Heart left ventricle (tissue), 16 donors: ENCODE measurements around the gene THSD4. TPM values are rescaled to one million over a fixed set of nuclear protein-coding genes. Genes with fewer than 3 reads are reported as not detected.

Experiments
- ATAC-seq, 4 donors: fragments of 200-7000 bp; cut with Tn5 transposase; one replicate each; pipeline ENCODE4 v1.9.1; 2020 to 2022; ENCODE audit warnings: moderate library complexity in 4 of 4, mild to moderate bottlenecking in 3 of 4, moderate number of reproducible peaks in 1 of 4
- DNase-seq, 5 donors: peaks; one replicate each; pipeline ENCODE4 v3.0.0-alpha.2; 2020
- H3K27ac ChIP-seq, 12 donors: fragments of 200-600 bp; sonication (generic) in 4 of 12; one replicate each; pipeline versions ENCODE4 v1.5.0 to v1.8.0; 2016 to 2022; ENCODE audit warnings: mild to moderate bottlenecking in 2 of 12
- H3K27me3 ChIP-seq, 9 donors: fragments of 200-600 bp; sonication (generic) in 2 of 9; one replicate each; pipeline versions ENCODE4 v1.5.1 to v1.8.0; 2016 to 2022; ENCODE audit warnings: mild to moderate bottlenecking in 3 of 9
- H3K36me3 ChIP-seq, 9 donors: fragments of 200-600 bp; sonication (generic) in 2 of 9; one replicate each; pipeline versions ENCODE4 v1.5.0 to v1.8.0; 2018 to 2022; ENCODE audit warnings: mild to moderate bottlenecking in 2 of 9
- H3K4me1 ChIP-seq, 12 donors: fragments of 200-600 bp; sonication (generic) in 4 of 12; one replicate each; pipeline versions ENCODE4 v1.5.0 to v1.8.0; 2016 to 2022; ENCODE audit warnings: mild to moderate bottlenecking in 3 of 12
- H3K4me3 ChIP-seq, 12 donors: fragments of 200-600 bp; sonication (generic) in 4 of 12; one replicate each; pipeline versions ENCODE4 v1.5.0 to v1.8.0; 2017 to 2022; ENCODE audit warnings: mild to moderate bottlenecking in 9 of 12, moderate library complexity in 4 of 12
- H3K9me3 ChIP-seq, 12 donors: fragments of 200-600 bp; sonication (generic) in 4 of 12; one replicate each; pipeline versions ENCODE4 v1.5.0 to v1.8.0; 2016 to 2022; ENCODE audit warnings: mild to moderate bottlenecking in 1 of 12
- CTCF ChIP-seq, 12 donors: fragments of 200-600 bp; sonication (generic) in 4 of 12; IDR thresholded peaks; one replicate each; pipeline versions ENCODE4 v1.5.0 to v1.8.0; 2018 to 2022; ENCODE audit warnings: antibody characterized with exemption in 12 of 12, mild to moderate bottlenecking in 5 of 12
- POLR2A ChIP-seq, 2 donors: fragments of 450-650 bp; IDR thresholded peaks; one replicate each; pipeline ENCODE4 v1.6.1; 2017; ENCODE audit warnings: antibody characterized with exemption in 2 of 2, mild to moderate bottlenecking in 2 of 2, moderate library complexity in 2 of 2
- WGBS, 4 donors: extraction: QIAGEN DNeasy Blood & Tissue Kit in 2 of 4; methylation state at CpG; one replicate each; pipeline versions ENCODE4 v1.1.5 to v1.1.7; 2013 to 2018; 5-methylcytosine and 5-hydroxymethylcytosine counted together
- intact Hi-C, 10 donors: fragments of 100-400 bp; cut with DNase I; formaldehyde crosslinking; loops; one replicate each; pipeline versions ENCODE4 v1.11.1 to v1.14.2; 2022
- polyA plus RNA-seq, 2 donors: library from polyadenylated mRNA; stranded (reverse); fragments of 200-250 nt; gene quantifications; one replicate each; pipeline ENCODE4 v1.2.3, GENCODE V29; 2013
- total RNA-seq, 9 donors: library from RNA; depleted of rRNA in 2 of 9; stranded (reverse); fragments of >200 nt in 2 of 9; fragmentation: NEBNext Ultra II Directional in 3 of 9; extraction: Animal tissue kit (Norgen Biotek cat#: 25700) in 3 of 9; gene quantifications; one replicate each; pipeline versions ENCODE4 v1.1.0 to v1.2.4, GENCODE V29; 2016 to 2023
- donor health status: ischemic (EF 13 %, LVEDD 7.1; RV severe dilation, severe dysfunction).
- donor health status: healthy with polysubstance abuse.
- donor health status: DM: no; HTN: yes; CAD: no.
- donor health status: DM: no; HTN: no; CAD: no.
- donor health status: ischemic (EF 25% LVEDD 6.9; RV normal size, moderate dysfunction).
- donor health status: ischemic (EF 25% LVEDD 5.7; RV mildly dilated, moderate dysfunction).
- donor health status: healthy.
- donor health status: DM: yes; HTN: yes; CAD: no.
- donor health status: ischemic (EF 35%, LVEDD 5.7; RV mildly dilated, moderate dysfunction).
- donor health status: nonischemic (EF 11% LVEDD 7.7; RV severe dilation, severe dysfunction).
- donor health status: DM: yes; HTN: yes; CAD: no.
- donor health status: PGD.
- donor health status: ischemic (EF 29% LVEDD 5.4; RV normal size, mild dysfunction).
- donor health status: nonischemic (EF 23%, LVEDD 6.1; RV moderate dilation, normal function).

The THSD4 gene
- total and polyA plus RNA-seq, 11 donors = 32.6 to 206 (median 93.2) TPM

- 64 to 82% (median 72%) methylated on average over 5 of the region's 5 CpGs for WGBS, 4 donors
- H3K9me3 ChIP-seq = peaks cover 0 to 10% (median 0%) of the 10 kb centered on the region in 12 donors
- H3K27ac ChIP-seq = peak overlapping the region in 4 of 12 donors; percentile 53 to 76 (median 70)
- TF ChIP-seq POLR2A (IDR thresholded peaks at IDR 0.05) (no peak), CTCF (IDR thresholded peaks at IDR 0.05) (no peak)
- DNase-seq = peak in 1 of 5 donors; percentile 26
- ATAC-seq = peak in 3 of 4 donors; percentile 40 to 61 (median 48)
- no peak overlapping the region for H3K4me3 ChIP-seq
- no peaks in the 10 kb centered on the region for H3K36me3 ChIP-seq
- H3K4me1 ChIP-seq = peaks cover 0 to 51% (median 12%) of the 10 kb centered on the region in 12 donors
- intact Hi-C loops = loop anchor here in 1 of 10 donors (5.0 kb wide), 1 partner anchor 36 kb away; no protein-coding TSS in a partner anchor
- H3K27me3 ChIP-seq = no peaks in the 10 kb centered on the region
Observed at GRCh38 chr15:71493526-71493925, 378.3 kb downstream of the THSD4 start.

- WGBS, 4 donors = 52 to 59% (median 55%) methylated on average over 9 of the region's 9 CpGs
- Histone ChIP-seq H3K9me3 (peaks cover 0 to 10% (median 0%) of the 10 kb centered on the region in 12 donors), H3K4me3 (no peak overlapping the region), H3K4me1 (peaks cover 0 to 51% (median 12%) of the 10 kb centered on the region in 12 donors), H3K27ac (peak overlapping the region in 11 of 12 donors; percentile 11 to 76 (median 63)), H3K36me3 (no peaks in the 10 kb centered on the region), H3K27me3 (no peaks in the 10 kb centered on the region)
- intact Hi-C loops = loop anchor here in 1 of 10 donors (5.0 kb wide), 1 partner anchor 37 kb away; no protein-coding TSS in a partner anchor
- TF ChIP-seq POLR2A (IDR thresholded peaks at IDR 0.05) (no peak), CTCF (IDR thresholded peaks at IDR 0.05) (no peak)
- DNase-seq (no peak), ATAC-seq (no peak)
Observed at GRCh38 chr15:71494563-71495397, 379.5 kb downstream of the THSD4 start.

- H3K4me1 ChIP-seq = peaks cover 0 to 51% (median 12%) of the 10 kb centered on the region in 12 donors
- peak overlapping the region in 11 of 12 donors; percentile 19 to 76 (median 64) for H3K27ac ChIP-seq
- H3K27me3 ChIP-seq = no peaks in the 10 kb centered on the region
- ATAC-seq = peak in 1 of 4 donors; percentile 25
- 50 to 54% (median 54%) methylated on average over 3 of the region's 3 CpGs for WGBS, 4 donors
- H3K4me3 ChIP-seq = no peak overlapping the region
- TF ChIP-seq POLR2A (IDR thresholded peaks at IDR 0.05) = no peak
- TF ChIP-seq CTCF (IDR thresholded peaks at IDR 0.05) = no peak
- peaks cover 0 to 10% (median under 1%) of the 10 kb centered on the region in 12 donors for H3K9me3 ChIP-seq
- DNase-seq = no peak
- H3K36me3 ChIP-seq = no peaks in the 10 kb centered on the region
- intact Hi-C loops = no loop called here
Observed at GRCh38 chr15:71495398-71495780, 380.1 kb downstream of the THSD4 start.

- 49 to 58% (median 56%) methylated on average over 4 of the region's 4 CpGs for WGBS, 4 donors
- Histone ChIP-seq H3K27me3 (no peaks in the 10 kb centered on the region), H3K4me1 (peaks cover 0 to 51% (median 12%) of the 10 kb centered on the region in 12 donors), H3K36me3 (no peaks in the 10 kb centered on the region), H3K9me3 (peaks cover 0 to 10% (median 5%) of the 10 kb centered on the region in 12 donors), H3K27ac (peak overlapping the region in 10 of 12 donors; percentile 4 to 76 (median 52)), H3K4me3 (no peak overlapping the region)
- intact Hi-C loops = no loop called here
- DNase-seq (no peak), ATAC-seq (peak in 2 of 4 donors; percentile 3 to 11)
- TF ChIP-seq CTCF (IDR thresholded peaks at IDR 0.05) (no peak), POLR2A (IDR thresholded peaks at IDR 0.05) (no peak)
Observed at GRCh38 chr15:71496336-71496955, 381.2 kb downstream of the THSD4 start.
